ES-I3 (cell line): ENCODE results near the gene TDO2.
"Not testable (repeated sequence)": the region's sequence is repeated elsewhere in the genome, so short reads cannot be mapped to it uniquely, and the experiment has no call there.

Source experiments
- H3K36me3 ChIP-seq: 2 replicates; pipeline ENCODE4 v1.6.1; 2013; ENCODE audit warnings: mild to moderate bottlenecking, low read length, control low read depth, moderate library complexity; ENCODE audit not compliant: insufficient read depth
- H3K4me1 ChIP-seq: 2 replicates; pipeline ENCODE4 v1.6.1; 2013; ENCODE audit warnings: mild to moderate bottlenecking, control low read depth, low read length; ENCODE audit not compliant: insufficient read depth
- H3K9ac ChIP-seq: 2 replicates; pipeline ENCODE4 v1.6.1; 2013; ENCODE audit warnings: low read depth, mild to moderate bottlenecking, low read length, moderate library complexity
- H3K9me3 ChIP-seq: 2 replicates; pipeline ENCODE4 v1.6.1; 2013; ENCODE audit warnings: mild to moderate bottlenecking, low read length, moderate library complexity; ENCODE audit not compliant: control insufficient read depth, insufficient read depth

TDO2 gene

GRCh38 chr4:155889946-155890345 is 13.6 kb upstream of the TDO2 start:
- Histone ChIP-seq H3K9ac (no peak overlapping the region), H3K9me3 (peaks cover 6% of the 10 kb centered on the region; the same call in 1 of the 2 replicates), H3K4me1 (no peaks in the 10 kb centered on the region), H3K36me3 (no peaks in the 10 kb centered on the region)

- H3K9me3 ChIP-seq: peaks cover 6% of the 10 kb centered on the region; the same call in 1 of the 2 replicates
- no peaks in the 10 kb centered on the region for H3K4me1 ChIP-seq
- no peaks in the 10 kb centered on the region for H3K36me3 ChIP-seq
- H3K9ac ChIP-seq: no peak overlapping the region
Measured at GRCh38 chr4:155891058-155891457, 12.4 kb upstream of the TDO2 start.

GRCh38 chr4:155898371-155898770 is 5.1 kb upstream of the TDO2 start:
- not testable (repeated sequence) for H3K9me3 ChIP-seq, H3K36me3 ChIP-seq, H3K4me1 ChIP-seq, H3K9ac ChIP-seq

- Histone ChIP-seq H3K9ac (no peak overlapping the region), H3K4me1 (peaks cover 4% of the 10 kb centered on the region; the same call in 1 of the 2 replicates), H3K36me3 (no peaks in the 10 kb centered on the region), H3K9me3 (no peaks in the 10 kb centered on the region)
Measured at GRCh38 chr4:155899891-155900290, 3.6 kb upstream of the TDO2 start.

GRCh38 chr4:155900381-155900780 is 3.1 kb upstream of the TDO2 start:
- H3K36me3 ChIP-seq: no peaks in the 10 kb centered on the region

GRCh38 chr4:155901013-155901412 is 2.5 kb upstream of the TDO2 start:
- no peaks in the 10 kb centered on the region for H3K9me3 ChIP-seq
- no peak overlapping the region for H3K9ac ChIP-seq
- peaks cover 4% of the 10 kb centered on the region; the same call in 1 of the 2 replicates for H3K4me1 ChIP-seq
- H3K36me3 ChIP-seq: no peaks in the 10 kb centered on the region

More at GRCh38 chr4:155900381-155900780, 3.1 kb upstream of the TDO2 start:
- Histone ChIP-seq H3K4me1 (peaks cover 4% of the 10 kb centered on the region; the same call in 1 of the 2 replicates), H3K9me3 (no peaks in the 10 kb centered on the region), H3K9ac (no peak overlapping the region)

- Histone ChIP-seq H3K9me3 (no peaks in the 10 kb centered on the region), H3K36me3 (no peaks in the 10 kb centered on the region), H3K9ac (no peak overlapping the region), H3K4me1 (peaks cover 4% of the 10 kb centered on the region; the same call in 1 of the 2 replicates)
Measured at GRCh38 chr4:155904331-155904730, 835 bp downstream of the TDO2 start.

GRCh38 chr4:155906554-155907247 is 3.2 kb downstream of the TDO2 start:
- Histone ChIP-seq H3K9me3 (no peaks in the 10 kb centered on the region), H3K36me3 (no peaks in the 10 kb centered on the region)

GRCh38 chr4:155907556-155907955 is 4.1 kb downstream of the TDO2 start:
- Histone ChIP-seq H3K9me3 (no peaks in the 10 kb centered on the region), H3K4me1 (no peaks in the 10 kb centered on the region), H3K9ac (no peak overlapping the region), H3K36me3 (no peaks in the 10 kb centered on the region)

More at GRCh38 chr4:155906554-155907247, 3.2 kb downstream of the TDO2 start:
- no peaks in the 10 kb centered on the region for H3K4me1 ChIP-seq
- H3K9ac ChIP-seq: no peak overlapping the region

GRCh38 chr4:155908187-155909139 is 5.0 kb downstream of the TDO2 start:
- Histone ChIP-seq H3K9me3 (no peaks in the 10 kb centered on the region), H3K9ac (no peak overlapping the region), H3K4me1 (no peaks in the 10 kb centered on the region), H3K36me3 (no peaks in the 10 kb centered on the region)

- H3K9me3 ChIP-seq: no peaks in the 10 kb centered on the region
- no peaks in the 10 kb centered on the region for H3K36me3 ChIP-seq
- H3K4me1 ChIP-seq: no peaks in the 10 kb centered on the region
- no peak overlapping the region for H3K9ac ChIP-seq
Measured at GRCh38 chr4:155909615-155910226, 6.2 kb downstream of the TDO2 start.

GRCh38 chr4:155911905-155912304 is 8.4 kb downstream of the TDO2 start:
- no peaks in the 10 kb centered on the region for H3K36me3 ChIP-seq
- no peaks in the 10 kb centered on the region for H3K9me3 ChIP-seq
- H3K4me1 ChIP-seq: no peaks in the 10 kb centered on the region
- H3K9ac ChIP-seq: no peak overlapping the region

- Histone ChIP-seq H3K9ac (no peak overlapping the region), H3K36me3 (no peaks in the 10 kb centered on the region), H3K4me1 (no peaks in the 10 kb centered on the region), H3K9me3 (no peaks in the 10 kb centered on the region)
Measured at GRCh38 chr4:155914782-155915181, 11.3 kb downstream of the TDO2 start.

- Histone ChIP-seq H3K9me3 (no peaks in the 10 kb centered on the region), H3K9ac (no peak overlapping the region), H3K4me1 (no peaks in the 10 kb centered on the region), H3K36me3 (no peaks in the 10 kb centered on the region)
Measured at GRCh38 chr4:155921597-155921996, 18.1 kb downstream of the TDO2 start.
